Neuron (in vitro differentiated cells): ENCODE data around the gene NKAIN4.

Source experiments
- H2AFZ ChIP-seq: one replicate; pipeline ENCODE4 v1.6.1; 2013; ENCODE audit warnings: low read depth, mild to moderate bottlenecking, inconsistent platforms, low read length, moderate library complexity
- H3K27me3 ChIP-seq: one replicate; pipeline ENCODE4 v1.6.1; 2013; ENCODE audit warnings: low read length; ENCODE audit not compliant: insufficient read depth
- H3K36me3 ChIP-seq: one replicate; pipeline ENCODE4 v1.6.1; 2013; ENCODE audit warnings: low read length; ENCODE audit not compliant: insufficient read depth
- H3K4me1 ChIP-seq: one replicate; pipeline ENCODE4 v1.6.1; 2013; ENCODE audit warnings: low read length; ENCODE audit not compliant: insufficient read depth
- H3K4me3 ChIP-seq: 2 replicates; pipeline ENCODE4 v1.5.1; 2013; ENCODE audit warnings: mild to moderate bottlenecking, low read length, moderate library complexity
- H3K9me3 ChIP-seq: one replicate; pipeline ENCODE4 v1.6.1; 2013; ENCODE audit warnings: low read length

Gene NKAIN4

GRCh38 chr20:63293456-63293855 lies 39.2 kb upstream of the NKAIN4 start:
- Histone ChIP-seq H3K9me3 (no peaks in the 10 kb centered on the region), H3K4me3 (no peak overlapping the region), H3K36me3 (peaks cover 8% of the 10 kb centered on the region), H3K27me3 (no peaks in the 10 kb centered on the region), H3K4me1 (peaks cover 21% of the 10 kb centered on the region), H2AFZ (no peak overlapping the region)

- Histone ChIP-seq H3K27me3 (no peaks in the 10 kb centered on the region), H3K4me1 (peaks cover 21% of the 10 kb centered on the region), H3K36me3 (peaks cover 13% of the 10 kb centered on the region), H3K9me3 (no peaks in the 10 kb centered on the region), H2AFZ (no peak within 1 kb of the TSS), H3K4me3 (no peak within 1 kb of the TSS)
These were observed 38.6 kb upstream of the NKAIN4 start, which contains the start of gene COL20A1 for GRCh38 chr20:63292904-63293303. TSS of gene COL20A1 (plus strand) at chr20:63293186. CDS start at chr20:63295108, 1,922 bp downstream.

DNA sequence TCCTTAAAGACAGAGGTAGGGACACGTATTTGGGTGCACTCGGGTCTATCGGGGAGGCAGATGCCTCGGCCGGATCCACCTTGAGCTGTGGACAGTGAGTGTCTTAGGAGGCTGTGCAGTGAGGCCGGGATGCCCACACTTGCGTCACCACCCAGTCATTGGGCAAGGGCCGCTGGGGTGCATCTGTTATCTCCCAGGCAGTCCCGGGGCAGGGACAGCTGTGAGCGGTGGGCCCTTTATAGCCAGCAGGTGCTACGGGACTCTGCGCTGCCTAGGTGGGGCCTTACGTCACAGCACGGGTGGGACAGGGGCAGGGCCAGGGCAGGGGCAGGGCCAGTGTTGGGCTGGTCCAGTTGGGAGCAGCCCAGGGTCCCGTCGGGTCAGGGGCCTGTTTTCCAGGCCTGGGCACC lies 38.0 kb upstream of the NKAIN4 start:
- Histone ChIP-seq H3K27me3 (no peaks in the 10 kb centered on the region), H3K9me3 (no peaks in the 10 kb centered on the region), H3K36me3 (peaks cover 19% of the 10 kb centered on the region), H3K4me1 (peaks cover 21% of the 10 kb centered on the region), H2AFZ (no peak overlapping the region), H3K4me3 (no peak overlapping the region)

DNA sequence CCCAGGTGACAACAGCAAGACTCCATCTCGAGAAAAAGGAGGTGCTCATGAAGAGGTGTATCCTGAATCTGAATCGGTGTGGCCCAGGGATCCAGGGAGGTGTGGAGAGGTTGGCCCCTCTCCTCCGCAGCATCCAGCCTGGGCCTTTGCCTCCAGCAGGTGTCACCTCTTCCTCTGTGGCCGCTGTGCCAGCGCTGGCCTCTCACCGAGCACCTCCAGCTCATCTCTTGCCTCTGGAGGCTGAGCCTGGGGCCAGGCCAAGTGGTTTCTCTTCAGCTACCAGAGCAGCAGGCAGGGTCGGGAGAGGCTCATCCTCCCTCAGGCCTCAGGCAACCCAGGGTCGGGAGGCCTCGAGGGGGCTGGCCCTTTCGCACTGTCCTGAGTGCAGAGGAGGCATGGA lies 37.5 kb upstream of the NKAIN4 start:
- Histone ChIP-seq H2AFZ (no peak overlapping the region), H3K4me3 (no peak overlapping the region), H3K9me3 (no peaks in the 10 kb centered on the region), H3K4me1 (peaks cover 19% of the 10 kb centered on the region), H3K27me3 (no peaks in the 10 kb centered on the region), H3K36me3 (peaks cover 19% of the 10 kb centered on the region)

DNA sequence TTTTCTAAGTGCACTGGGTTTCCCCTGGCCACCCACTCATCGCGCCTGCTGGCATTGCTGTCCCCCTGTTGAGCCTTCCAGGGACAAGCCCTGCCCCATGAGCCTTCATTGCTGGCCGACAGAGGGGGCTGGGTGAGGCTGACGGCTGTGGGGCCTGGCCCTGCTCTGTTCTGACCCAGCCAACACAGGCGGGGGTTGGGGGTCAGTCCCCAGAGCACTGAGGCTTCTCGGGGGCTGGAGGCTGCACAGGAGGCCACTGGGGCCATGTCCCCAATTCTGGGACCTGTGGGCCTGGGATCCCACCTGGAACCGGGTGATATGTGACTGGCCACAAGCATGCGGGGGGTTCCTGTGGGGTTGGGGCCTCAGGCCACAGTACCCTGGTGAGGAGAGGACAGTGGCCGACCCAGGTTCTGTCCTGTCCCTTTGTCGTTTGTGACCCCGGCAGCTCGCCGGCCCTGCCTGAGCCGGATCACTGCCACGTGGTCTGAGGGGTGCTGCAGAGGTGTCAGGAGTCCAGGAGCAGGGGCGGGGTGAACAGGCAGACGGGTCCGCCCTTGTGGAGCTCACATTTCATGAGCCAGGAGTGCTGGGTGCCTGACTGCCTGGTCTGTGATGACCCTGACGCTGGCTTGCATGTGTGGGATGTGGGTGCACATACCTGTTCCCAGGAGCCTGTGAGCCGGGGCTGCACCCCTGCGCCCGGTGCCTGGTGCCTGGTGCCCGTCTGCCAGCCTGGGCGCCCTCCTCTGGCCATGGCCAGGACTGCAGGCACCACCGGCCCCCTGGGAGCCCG lies 36.6 kb upstream of the NKAIN4 start:
- no peak overlapping the region for H3K4me3 ChIP-seq
- H3K4me1 ChIP-seq: peaks cover 9% of the 10 kb centered on the region
- H2AFZ ChIP-seq: no peak overlapping the region
- H3K36me3 ChIP-seq: peaks cover 24% of the 10 kb centered on the region
- no peaks in the 10 kb centered on the region for H3K9me3 ChIP-seq
- no peaks in the 10 kb centered on the region for H3K27me3 ChIP-seq

DNA sequence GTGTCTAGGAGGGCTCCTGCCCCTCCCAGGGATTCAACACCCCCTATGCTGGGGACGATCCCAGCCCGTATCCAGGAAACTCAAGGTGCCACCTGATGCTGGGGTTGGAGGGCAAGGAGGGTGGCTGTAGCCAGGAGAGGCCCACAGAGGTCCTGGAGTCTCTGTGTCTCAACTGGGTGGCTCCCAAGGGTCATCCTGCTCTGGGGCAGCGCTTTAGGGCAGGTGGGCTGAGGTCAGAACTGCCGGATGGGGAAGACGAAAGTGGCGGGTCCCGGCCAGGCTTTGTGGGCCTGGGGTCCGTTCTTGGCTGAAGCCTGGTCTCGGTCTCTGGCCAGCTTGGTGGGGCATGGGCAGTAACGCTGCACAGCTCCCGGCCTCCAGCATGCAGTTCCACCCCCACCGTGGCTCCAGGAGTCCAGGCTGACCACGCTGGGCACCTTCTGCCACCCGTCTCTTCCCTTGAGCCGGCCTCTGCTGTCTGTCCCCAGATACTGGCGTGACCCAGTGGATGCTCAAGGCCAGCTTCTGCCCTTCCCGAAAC lies 35.9 kb upstream of the NKAIN4 start:
- H3K4me3 ChIP-seq: no peak overlapping the region

DNA sequence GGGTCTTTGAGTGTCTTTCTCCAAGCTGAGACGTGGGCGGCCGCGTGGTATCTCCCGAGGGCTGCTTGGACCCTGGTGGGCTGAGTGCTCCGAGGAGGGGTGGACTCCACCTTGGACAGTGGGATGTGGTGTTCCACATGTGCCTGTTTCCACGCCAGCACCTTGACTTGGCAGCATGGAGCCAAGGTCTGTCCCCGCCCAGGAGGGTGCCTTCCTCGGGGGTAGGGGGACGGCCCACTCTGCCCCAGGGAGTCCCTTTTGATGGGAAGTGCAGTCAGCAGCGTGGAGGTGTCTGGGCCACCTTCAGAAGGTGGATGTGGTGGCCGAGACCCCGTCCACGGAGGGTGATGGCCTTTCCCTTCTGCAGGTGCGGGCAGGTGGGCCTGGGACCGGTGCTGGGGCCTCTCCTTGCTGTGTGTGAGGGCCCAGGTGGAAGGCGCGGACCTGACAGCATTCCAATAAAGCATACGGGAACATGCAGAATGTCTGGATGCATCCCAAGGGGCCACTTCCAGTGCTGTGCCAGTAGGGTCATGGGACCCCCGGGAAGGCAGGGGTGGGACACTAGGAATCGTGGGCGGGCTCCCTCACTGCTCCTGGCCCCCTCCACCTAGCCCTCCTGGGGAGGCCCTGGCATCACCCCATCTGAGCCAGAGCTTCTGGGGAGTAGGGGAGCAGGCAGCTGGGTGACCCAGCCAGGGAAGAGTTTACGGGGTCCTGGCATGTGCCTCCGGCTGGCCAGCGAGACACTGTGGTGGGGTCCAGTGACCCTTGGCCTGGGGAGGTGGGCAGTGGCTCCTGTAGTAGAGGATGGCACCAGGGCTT lies 35.3 kb upstream of the NKAIN4 start:
- Histone ChIP-seq H2AFZ (no peak overlapping the region), H3K27me3 (no peaks in the 10 kb centered on the region), H3K36me3 (peaks cover 30% of the 10 kb centered on the region)

More for the DNA sequence above, 35.9 kb upstream of the NKAIN4 start:
- Histone ChIP-seq H2AFZ (no peak overlapping the region), H3K9me3 (no peaks in the 10 kb centered on the region), H3K36me3 (peaks cover 27% of the 10 kb centered on the region), H3K27me3 (no peaks in the 10 kb centered on the region), H3K4me1 (peaks cover 3% of the 10 kb centered on the region)

GRCh38 chr20:63288581-63289251 lies 34.5 kb upstream of the NKAIN4 start:
- Histone ChIP-seq H3K9me3 (no peaks in the 10 kb centered on the region), H3K36me3 (peaks cover 32% of the 10 kb centered on the region), H3K27me3 (no peaks in the 10 kb centered on the region), H3K4me3 (no peak overlapping the region), H3K4me1 (no peaks in the 10 kb centered on the region), H2AFZ (no peak overlapping the region)

More for the DNA sequence above, 35.3 kb upstream of the NKAIN4 start:
- Histone ChIP-seq H3K9me3 (no peaks in the 10 kb centered on the region), H3K4me3 (no peak overlapping the region), H3K4me1 (no peaks in the 10 kb centered on the region)

- Histone ChIP-seq H3K4me3 (no peak overlapping the region), H2AFZ (no peak overlapping the region), H3K36me3 (peaks cover 37% of the 10 kb centered on the region), H3K27me3 (no peaks in the 10 kb centered on the region), H3K4me1 (no peaks in the 10 kb centered on the region), H3K9me3 (no peaks in the 10 kb centered on the region)
These were observed 33.7 kb upstream of the NKAIN4 start for GRCh38 chr20:63287697-63288580.

GRCh38 chr20:63286781-63287696 lies 32.8 kb upstream of the NKAIN4 start:
- Histone ChIP-seq H3K27me3 (no peaks in the 10 kb centered on the region), H2AFZ (no peak overlapping the region), H3K9me3 (no peaks in the 10 kb centered on the region), H3K4me3 (no peak overlapping the region), H3K36me3 (peaks cover 46% of the 10 kb centered on the region), H3K4me1 (no peaks in the 10 kb centered on the region)
